ENCODE data around the gene RFX7.

Gene RFX7

GRCh38 chr15:56148064-56148463 is 95.6 kb downstream of the RFX7 start:
- DNase-seq (ENCODE audit: low read depth in 1 of 2, low spot score in 1 of 2) = no peak

DNA sequence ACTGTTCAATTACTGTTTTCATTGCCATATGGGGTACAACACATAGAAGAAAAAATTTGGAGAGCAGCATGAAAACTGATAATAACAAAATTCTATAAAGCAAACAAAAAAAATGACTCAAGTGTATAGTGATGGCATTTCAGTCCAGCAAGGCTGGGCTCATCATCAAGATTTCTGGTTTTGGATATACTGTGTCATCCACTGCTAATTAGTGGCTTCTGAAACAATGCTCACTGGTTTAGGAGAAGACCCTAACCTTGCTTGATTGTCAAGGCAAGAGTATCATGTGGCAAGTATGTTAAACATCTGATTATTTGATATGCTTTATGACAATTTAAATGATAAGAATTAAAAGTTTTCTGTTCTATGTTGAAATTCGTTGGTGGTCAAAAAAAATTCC is 96.9 kb downstream of the RFX7 start:
- DNase-seq (ENCODE audit: low read depth in 1 of 2, low spot score in 1 of 2) = no peak

- no peak for DNase-seq (ENCODE audit: low read depth in 1 of 2, low spot score in 1 of 2)
Measured at GRCh38 chr15:56128081-56128480, 115.6 kb downstream of the RFX7 start.

DNA sequence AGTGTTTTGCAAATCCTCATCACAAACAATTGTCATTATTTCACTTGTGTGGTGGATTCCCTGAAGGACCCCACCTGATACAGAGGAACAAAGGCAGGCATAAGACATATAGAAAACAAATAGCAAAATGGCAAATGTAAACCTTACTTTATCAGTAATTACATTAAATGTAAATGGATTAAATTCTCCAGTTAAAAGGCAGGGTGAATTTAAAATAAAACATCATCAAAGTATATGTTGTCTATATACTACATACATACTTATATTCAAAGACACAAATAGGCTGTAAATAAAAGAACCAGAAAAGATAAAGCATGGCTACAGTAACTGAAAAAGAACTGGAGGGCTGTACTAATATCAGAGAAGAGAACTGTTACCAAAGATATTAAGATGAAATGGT is 117.3 kb downstream of the RFX7 start:
- DNase-seq (ENCODE audit: low read depth in 1 of 2, low spot score in 1 of 2) = no peak

- no peak for DNase-seq (ENCODE audit: low read depth in 1 of 2, low spot score in 1 of 2)
Measured at GRCh38 chr15:56124391-56124790, 119.3 kb downstream of the RFX7 start.

GRCh38 chr15:56105855-56106254 is 137.8 kb downstream of the RFX7 start:
- DNase-seq (ENCODE audit: low read depth in 1 of 2, low spot score in 1 of 2) = no peak

GRCh38 chr15:56102441-56102840 is 141.2 kb downstream of the RFX7 start:
- DNase-seq (ENCODE audit: low read depth in 1 of 2, low spot score in 1 of 2) = no peak

- no peak for DNase-seq (ENCODE audit: low read depth in 1 of 2, low spot score in 1 of 2)
Measured at GRCh38 chr15:56099311-56099710, 144.4 kb downstream of the RFX7 start.

- DNase-seq (ENCODE audit: low read depth in 1 of 2, low spot score in 1 of 2) = no peak
Measured at GRCh38 chr15:56098195-56098863, 145.3 kb downstream of the RFX7 start.

DNA sequence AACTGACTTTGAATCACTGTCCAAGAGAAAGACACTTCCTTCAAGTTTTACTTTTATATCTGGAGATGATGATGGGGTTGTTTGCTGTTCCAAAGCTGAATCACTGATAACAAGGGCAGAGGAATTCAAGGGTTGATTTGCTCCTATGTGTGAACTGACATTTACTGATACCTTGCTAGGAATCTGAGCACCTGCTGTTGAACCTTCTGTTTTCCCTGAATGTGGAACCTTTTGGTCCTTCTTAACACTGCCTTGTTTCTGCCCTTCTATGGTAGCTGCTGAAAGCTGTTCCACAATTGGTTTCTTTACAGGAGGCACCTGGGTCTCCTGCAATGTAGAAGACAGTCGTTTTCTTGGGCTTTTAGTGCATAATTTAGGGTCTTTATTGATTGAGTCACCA is 148.3 kb downstream of the RFX7 start:
- DNase-seq (ENCODE audit: low read depth in 1 of 2, low spot score in 1 of 2) = no peak

GRCh38 chr15:56094171-56094570 is 149.5 kb downstream of the RFX7 start:
- DNase-seq (ENCODE audit: low read depth in 1 of 2, low spot score in 1 of 2) = no peak

- no peak for DNase-seq (ENCODE audit: low read depth in 1 of 2, low spot score in 1 of 2)
Measured at GRCh38 chr15:56088389-56088788, 155.3 kb downstream of the RFX7 start.

DNA sequence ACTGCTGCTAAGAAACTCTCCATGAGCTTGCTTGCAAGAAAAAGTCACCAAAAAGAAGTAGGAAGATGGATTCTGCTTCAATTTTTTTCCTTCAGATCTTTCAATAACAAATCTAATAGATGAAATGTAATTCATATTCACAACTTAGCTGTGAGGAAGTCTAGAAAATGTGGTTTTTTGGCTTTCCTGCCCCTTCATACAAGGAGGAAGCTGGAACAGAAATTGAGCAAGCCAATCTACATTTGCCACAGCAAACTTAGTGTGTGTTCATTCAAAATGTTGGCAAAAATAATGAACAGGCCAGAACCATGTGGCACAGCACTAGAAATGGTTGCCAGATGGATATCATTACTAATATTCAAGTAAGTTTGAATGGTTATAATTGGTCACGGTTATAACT is 157.1 kb downstream of the RFX7 start:
- DNase-seq (ENCODE audit: low read depth in 1 of 2, low spot score in 1 of 2) = no peak

GRCh38 chr15:56082263-56082761 is 161.4 kb downstream of the RFX7 start:
- no peak for DNase-seq (ENCODE audit: low read depth in 1 of 2, low spot score in 1 of 2)

- no peak for DNase-seq (ENCODE audit: low read depth in 1 of 2, low spot score in 1 of 2)
Measured at GRCh38 chr15:56077081-56077480, 166.6 kb downstream of the RFX7 start.

DNA sequence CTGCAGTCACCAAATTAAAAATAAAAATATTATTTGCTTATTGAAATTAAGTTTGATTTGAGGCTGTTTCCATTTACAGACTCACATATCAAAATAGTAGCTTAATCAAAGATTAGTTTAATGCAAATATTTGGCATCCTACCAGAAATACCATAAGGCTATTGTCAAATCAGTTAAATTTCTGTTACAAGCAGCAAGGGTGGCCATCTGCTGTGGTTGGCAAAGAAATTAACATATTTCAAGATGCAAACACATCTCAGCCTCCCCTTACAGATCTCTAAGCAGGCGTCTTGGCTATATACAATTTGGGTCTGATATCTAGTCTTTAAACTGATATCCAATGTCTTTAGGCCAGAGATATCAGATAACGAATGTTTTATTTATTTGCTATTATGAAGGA is 167.0 kb downstream of the RFX7 start:
- DNase-seq (ENCODE audit: low read depth in 1 of 2, low spot score in 1 of 2) = no peak

GRCh38 chr15:56074481-56075265 is 169.0 kb downstream of the RFX7 start:
- DNase-seq (ENCODE audit: low read depth in 1 of 2, low spot score in 1 of 2) = no peak

- no peak for DNase-seq (ENCODE audit: low read depth in 1 of 2, low spot score in 1 of 2)
Measured at GRCh38 chr15:56064152-56064551, 179.5 kb downstream of the RFX7 start.

GRCh38 chr15:56059716-56060115 is 184.0 kb downstream of the RFX7 start:
- DNase-seq (ENCODE audit: low read depth in 1 of 2, low spot score in 1 of 2) = no peak

GRCh38 chr15:56058986-56059385 is 184.7 kb downstream of the RFX7 start:
- DNase-seq (ENCODE audit: low read depth in 1 of 2, low spot score in 1 of 2) = no peak

DNA sequence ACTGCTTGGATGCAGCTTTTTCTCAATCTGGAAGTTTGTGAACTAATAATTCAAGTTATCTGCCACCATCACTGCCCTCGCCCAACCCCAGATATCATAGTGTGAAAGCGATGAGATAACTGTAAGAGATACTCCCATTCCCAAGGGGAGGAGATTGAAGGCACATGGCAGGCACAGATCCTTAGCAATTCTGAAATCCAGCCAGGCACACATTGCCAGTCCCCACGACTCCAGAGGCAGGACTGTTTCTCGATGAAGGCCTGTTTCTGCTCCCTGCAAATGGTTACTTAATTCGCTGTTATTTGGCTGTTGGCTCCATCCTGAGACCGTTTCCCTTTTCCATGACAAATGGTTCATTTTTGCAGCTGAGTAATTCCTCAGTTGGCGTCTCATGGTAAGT is 187.1 kb downstream of the RFX7 start:
- DNase-seq (ENCODE audit: low read depth in 1 of 2, low spot score in 1 of 2) = no peak

GRCh38 chr15:56053046-56053400 is 190.7 kb downstream of the RFX7 start:
- DNase-seq (ENCODE audit: low read depth in 1 of 2, low spot score in 1 of 2) = no peak
